Vagina (tissue), 2 donors: ENCODE measurements around the gene CCZ1.
"Not testable (repeated sequence)": the region's sequence is repeated elsewhere in the genome, so short reads cannot be mapped to it uniquely, and the experiment has no call there.

Experiments
- CTCF ChIP-seq, 3 experiments: fragments of 450-650 bp in 2 of 3; fragments of 200-600 bp in 1 of 3; sonication (generic) in 1 of 3; IDR thresholded peaks; one replicate each; pipeline ENCODE4 v1.5.1; 2017 to 2019; ENCODE audit warnings: antibody characterized with exemption in 3 of 3, mild to moderate bottlenecking in 2 of 3, moderate library complexity in 2 of 3
- POLR2A ChIP-seq, 2 donors: fragments of 450-650 bp; IDR thresholded peaks; one replicate each; pipeline ENCODE4 v1.6.1; 2017; ENCODE audit warnings: antibody characterized with exemption in 2 of 2, mild to moderate bottlenecking in 2 of 2, moderate library complexity in 2 of 2
- POLR2AphosphoS5 ChIP-seq, 2 donors: sonication (generic); formaldehyde crosslinking; IDR thresholded peaks; one replicate each; pipeline ENCODE4 v1.9.0; 2017; ENCODE audit warnings: antibody characterized with exemption in 2 of 2, mild to moderate bottlenecking in 2 of 2, low read depth in 1 of 2; ENCODE audit not compliant: insufficient read depth in 1 of 2

- not testable (repeated sequence) for TF ChIP-seq POLR2AphosphoS5 (IDR thresholded peaks at IDR 0.05; ENCODE audit: insufficient read depth in 1 of 2, low read depth in 1 of 2); POLR2A (IDR thresholded peaks at IDR 0.05); CTCF (IDR thresholded peaks at IDR 0.05)
These were observed 29.6 kb upstream of the CCZ1 start for GRCh38 chr7:5868928-5869341.
